Measurements from ENCODE around the gene MN1. TPM values are rescaled to one million over a fixed set of nuclear protein-coding genes. Genes with fewer than 3 reads are reported as not detected.
A peak's percentile ranks its signal among the peaks of the same experiment; 100 is the strongest.

The MN1 gene
- total and polyA plus RNA-seq, 2 donors (not counting 1 experiment from before 2014, with no cell fraction given): 2.8 to 7.4 TPM

- TF ChIP-seq CTCF (conservative IDR thresholded peaks at IDR 0.05 in 1 of 2, IDR thresholded peaks at IDR 0.05 in 1 of 2; ENCODE audit: low read depth in 1 of 2, low read length in 2 of 2): peak in 1 of 2 donors; percentile 11
- no peak for TF ChIP-seq EZH2 (IDR thresholded peaks at IDR 0.05; ENCODE audit: low read length, missing control alignments)
- no peak overlapping the region for H3K27ac ChIP-seq (ENCODE audit: insufficient read depth, low read length)
- peaks cover 7% of the 10 kb centered on the region for H3K4me1 ChIP-seq (ENCODE audit: control insufficient read depth, extremely low read depth, insufficient read depth, low read length)
- no peaks in the 10 kb centered on the region for H3K36me3 ChIP-seq (ENCODE audit: control insufficient read depth, insufficient read depth, low read length)
- no peaks in the 10 kb centered on the region for H3K9me3 ChIP-seq (ENCODE audit: control insufficient read depth, insufficient read depth, low read depth, low read length)
- H3K27me3 ChIP-seq (ENCODE audit: control insufficient read depth, insufficient read depth, low read length): no peaks in the 10 kb centered on the region
- H3K4me3 ChIP-seq (replicated peaks in 1 of 4; ENCODE audit: control extremely low read depth in 1 of 4, insufficient read depth in 1 of 4, low read depth in 3 of 4, low read length in 4 of 4): no peak overlapping the region
- H3K9ac ChIP-seq (ENCODE audit: insufficient read depth, low read length): no peak overlapping the region
- no peak overlapping the region for H3K4me2 ChIP-seq (ENCODE audit: extremely low read depth, insufficient read depth, low read length)
- no peaks in the 10 kb centered on the region for H4K20me1 ChIP-seq (ENCODE audit: control insufficient read depth, extremely low read depth, insufficient read depth, low read length)
- no peak overlapping the region for H2AFZ ChIP-seq (ENCODE audit: low read length)
- H3K79me2 ChIP-seq (ENCODE audit: control insufficient read depth, insufficient read depth, low read length): no peaks in the 10 kb centered on the region
- no peak for DNase-seq (ENCODE audit: low read depth in 2 of 2)
These were observed 78.4 kb downstream of the MN1 start for GRCh38 chr22:27723158-27723557.

GRCh38 chr22:27720860-27721259 lies 80.7 kb downstream of the MN1 start:
- H3K4me3 ChIP-seq (replicated peaks in 1 of 4; ENCODE audit: control extremely low read depth in 1 of 4, insufficient read depth in 1 of 4, low read depth in 3 of 4, low read length in 4 of 4): no peak overlapping the region
- no peak for DNase-seq (ENCODE audit: low read depth in 2 of 2)
- H3K4me2 ChIP-seq (ENCODE audit: extremely low read depth, insufficient read depth, low read length): no peak overlapping the region
- no peak for TF ChIP-seq EZH2 (IDR thresholded peaks at IDR 0.05; ENCODE audit: low read length, missing control alignments)
- no peak for TF ChIP-seq CTCF (conservative IDR thresholded peaks at IDR 0.05 in 1 of 2, IDR thresholded peaks at IDR 0.05 in 1 of 2; ENCODE audit: low read depth in 1 of 2, low read length in 2 of 2)
- no peak overlapping the region for H2AFZ ChIP-seq (ENCODE audit: low read length)
- H3K79me2 ChIP-seq (ENCODE audit: control insufficient read depth, insufficient read depth, low read length): no peaks in the 10 kb centered on the region
- no peaks in the 10 kb centered on the region for H4K20me1 ChIP-seq (ENCODE audit: control insufficient read depth, extremely low read depth, insufficient read depth, low read length)
- no peaks in the 10 kb centered on the region for H3K27me3 ChIP-seq (ENCODE audit: control insufficient read depth, insufficient read depth, low read length)
- H3K9ac ChIP-seq (ENCODE audit: insufficient read depth, low read length): no peak overlapping the region
- H3K4me1 ChIP-seq (ENCODE audit: control insufficient read depth, extremely low read depth, insufficient read depth, low read length): peaks cover 4% of the 10 kb centered on the region
- H3K9me3 ChIP-seq (ENCODE audit: control insufficient read depth, insufficient read depth, low read depth, low read length): no peaks in the 10 kb centered on the region
- H3K36me3 ChIP-seq (ENCODE audit: control insufficient read depth, insufficient read depth, low read length): no peaks in the 10 kb centered on the region
- no peak overlapping the region for H3K27ac ChIP-seq (ENCODE audit: insufficient read depth, low read length)

GRCh38 chr22:27719535-27720227 lies 81.9 kb downstream of the MN1 start:
- DNase-seq (ENCODE audit: low read depth in 2 of 2): peak; percentile 22 to 39
- no peak overlapping the region for H2AFZ ChIP-seq (ENCODE audit: low read length)

More at GRCh38 chr22:27719535-27720227, 81.9 kb downstream of the MN1 start:
- H3K4me1 ChIP-seq (ENCODE audit: control insufficient read depth, extremely low read depth, insufficient read depth, low read length): peaks cover 4% of the 10 kb centered on the region
- H3K27me3 ChIP-seq (ENCODE audit: control insufficient read depth, insufficient read depth, low read length): no peaks in the 10 kb centered on the region
- TF ChIP-seq EZH2 (IDR thresholded peaks at IDR 0.05; ENCODE audit: low read length, missing control alignments) (no peak), CTCF (conservative IDR thresholded peaks at IDR 0.05 in 1 of 2, IDR thresholded peaks at IDR 0.05 in 1 of 2; ENCODE audit: low read depth in 1 of 2, low read length in 2 of 2) (no peak)
- H3K4me2 ChIP-seq (ENCODE audit: extremely low read depth, insufficient read depth, low read length): no peak overlapping the region
- H3K27ac ChIP-seq (ENCODE audit: insufficient read depth, low read length): no peak overlapping the region
- H3K4me3 ChIP-seq (replicated peaks in 1 of 4; ENCODE audit: control extremely low read depth in 1 of 4, insufficient read depth in 1 of 4, low read depth in 3 of 4, low read length in 4 of 4): no peak overlapping the region
- H3K79me2 ChIP-seq (ENCODE audit: control insufficient read depth, insufficient read depth, low read length): no peaks in the 10 kb centered on the region
- H4K20me1 ChIP-seq (ENCODE audit: control insufficient read depth, extremely low read depth, insufficient read depth, low read length): no peaks in the 10 kb centered on the region
- no peaks in the 10 kb centered on the region for H3K9me3 ChIP-seq (ENCODE audit: control insufficient read depth, insufficient read depth, low read depth, low read length)
- H3K36me3 ChIP-seq (ENCODE audit: control insufficient read depth, insufficient read depth, low read length): no peaks in the 10 kb centered on the region
- no peak overlapping the region for H3K9ac ChIP-seq (ENCODE audit: insufficient read depth, low read length)
